Esophagus muscularis mucosa (tissue), 2 donors: ENCODE results near the gene FAR2.

ENCODE experiments used
- EP300 ChIP-seq: sonication (generic); formaldehyde crosslinking; IDR thresholded peaks from one replicate; pipeline ENCODE4 v1.6.1; 2017; ENCODE audit warnings: antibody characterized with exemption
- POLR2A ChIP-seq: fragments of 450-650 bp; IDR thresholded peaks from one replicate; pipeline ENCODE4 v1.6.1; 2017; ENCODE audit warnings: antibody characterized with exemption, moderate library complexity, mild to moderate bottlenecking, low read depth

- TF ChIP-seq POLR2A = no peak
- no peak for TF ChIP-seq EP300
These were observed 38.7 kb downstream of the FAR2 start for GRCh38 chr12:29187756-29188155.
